HT-29 (cell line): ENCODE data around the gene B3GNT9. TPM values are rescaled to one million over a fixed set of nuclear protein-coding genes. Genes with fewer than 3 reads are reported as not detected.
A peak's percentile ranks its signal among the peaks of the same experiment; 100 is the strongest.
"Not testable (repeated sequence)": the region's sequence is repeated elsewhere in the genome, so short reads cannot be mapped to it uniquely, and the experiment has no call there.

Experiments
- DNase-seq: peaks from one replicate; pipeline ENCODE4 v3.0.0-alpha.2; 2015; ENCODE audit warnings: low spot score
- total RNA-seq: library from RNA; depleted of rRNA; stranded (reverse); fragments of >200 nt; shearing (Covaris generic); gene quantifications from 2 replicates; pipeline ENCODE4 v1.2.3, GENCODE V29; 2014

Gene B3GNT9
- total RNA-seq, 1 experiment from 2014 or later, result 10.7 TPM

DNA sequence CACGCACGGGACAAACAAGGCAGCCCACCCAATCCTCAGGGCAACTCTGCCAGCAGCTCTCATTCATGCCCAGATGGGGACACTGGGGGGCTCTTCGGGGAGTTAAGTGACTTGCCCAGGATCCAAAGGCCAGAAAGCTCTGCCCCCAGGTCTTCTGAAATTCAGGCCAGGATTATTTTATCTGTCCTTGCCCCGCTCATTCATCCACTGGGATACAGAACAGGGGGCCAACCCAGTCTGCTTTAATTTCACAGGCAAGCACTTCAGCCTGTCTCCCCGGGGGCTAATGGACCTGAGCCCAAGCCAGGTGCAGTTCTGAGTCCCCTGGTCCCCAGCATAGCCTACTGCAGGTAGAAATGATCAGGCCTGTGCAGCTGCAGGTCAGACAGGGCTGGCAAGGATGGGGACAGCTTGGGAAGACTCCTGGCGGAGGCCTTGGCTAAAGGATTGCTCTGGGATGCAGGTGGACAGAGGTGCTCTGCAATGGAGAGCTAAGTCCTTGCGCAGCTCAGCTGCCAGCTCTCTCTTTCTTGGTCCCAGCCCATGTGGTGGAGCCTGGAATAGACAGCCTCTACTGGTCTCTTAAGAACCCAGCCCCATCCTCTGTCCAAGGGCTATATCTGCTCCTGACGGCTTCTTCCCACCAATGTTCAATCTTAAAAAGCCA, 766 bp upstream of the B3GNT9 start:
- DNase-seq, result no peak

DNA sequence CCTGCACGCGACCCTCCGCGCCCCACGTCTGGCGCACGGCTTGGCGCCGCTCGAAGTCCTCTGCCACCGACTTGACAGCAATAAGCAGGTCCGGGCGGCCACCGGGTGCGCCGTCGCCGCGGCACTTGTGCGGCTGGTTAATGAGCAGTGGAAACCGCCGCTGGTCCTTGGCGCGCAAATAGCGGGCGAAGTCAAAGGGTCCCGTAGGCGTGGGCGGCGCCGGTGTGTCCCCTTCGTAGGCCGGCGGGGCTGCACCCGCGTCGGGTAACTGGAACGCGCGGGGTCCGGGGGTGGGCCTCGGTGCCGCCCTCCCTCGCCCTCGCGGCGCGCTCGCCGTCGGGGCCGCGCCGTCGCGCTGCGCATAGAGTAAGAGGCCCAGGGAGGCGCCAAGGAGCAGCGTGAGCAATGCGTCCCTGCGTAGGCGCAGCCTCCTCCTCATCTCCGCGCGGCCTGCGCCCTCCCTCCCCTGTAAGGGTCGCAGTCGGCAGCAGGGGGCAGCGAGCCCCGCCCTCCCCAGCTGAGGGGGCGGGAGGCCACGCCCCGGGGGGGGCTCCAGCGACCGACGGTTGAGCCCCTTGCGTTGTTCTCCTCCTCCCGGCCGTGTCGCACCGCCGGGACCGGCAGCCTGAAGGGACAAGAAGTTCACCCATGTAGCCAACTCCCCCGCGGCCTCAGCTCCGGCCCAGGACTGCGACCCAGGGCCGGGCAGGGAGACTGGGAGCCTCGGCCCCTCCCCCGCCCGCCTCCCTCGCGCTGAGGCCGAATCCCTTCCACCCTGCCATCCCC, 558 bp downstream of the B3GNT9 start:
- peak; percentile 46 for DNase-seq

- no peak for DNase-seq
Measured at GRCh38 chr16:67149276-67150046, 1.3 kb downstream of the B3GNT9 start.

- DNase-seq, result no peak
Measured at GRCh38 chr16:67148656-67149275, 2.0 kb downstream of the B3GNT9 start.

GRCh38 chr16:67148221-67148620, 2.6 kb downstream of the B3GNT9 start:
- DNase-seq, result no peak

DNA sequence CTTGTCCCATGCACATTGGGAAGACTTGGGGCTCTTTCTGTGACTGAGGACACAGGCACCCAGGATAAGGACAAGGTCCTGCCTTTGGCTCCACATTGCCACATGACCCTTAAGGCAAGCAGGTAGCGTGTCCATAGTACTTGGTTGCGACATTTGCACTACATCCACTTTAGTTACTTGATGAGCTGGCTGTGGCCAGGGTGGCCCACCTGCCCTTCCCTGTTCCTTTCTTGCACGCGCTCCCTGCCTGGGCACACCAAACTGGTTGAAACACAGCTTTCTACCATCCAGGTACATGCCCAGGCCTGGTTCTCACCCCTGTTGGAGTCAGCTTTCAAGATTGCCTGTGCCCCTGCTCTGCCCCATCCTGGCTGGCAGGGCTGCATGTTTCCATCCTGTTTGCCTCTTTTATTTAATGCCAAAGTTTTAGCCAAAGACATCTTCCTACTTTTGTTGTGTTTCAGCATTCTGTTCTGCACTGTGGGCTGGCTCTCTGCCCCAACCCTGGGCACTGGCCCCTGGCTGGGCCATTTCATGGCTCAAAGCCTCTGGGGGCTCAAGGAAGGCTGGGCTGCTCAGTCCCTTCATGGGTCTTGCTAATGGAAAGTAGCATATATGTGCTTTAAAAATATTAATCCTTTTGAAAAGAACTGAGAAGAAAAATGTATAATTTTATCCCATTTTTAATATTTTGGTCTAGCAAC, 3.2 kb downstream of the B3GNT9 start:
- DNase-seq, result no peak

GRCh38 chr16:67146523-67147357, 4.1 kb downstream of the B3GNT9 start:
- DNase-seq, result no peak

DNA sequence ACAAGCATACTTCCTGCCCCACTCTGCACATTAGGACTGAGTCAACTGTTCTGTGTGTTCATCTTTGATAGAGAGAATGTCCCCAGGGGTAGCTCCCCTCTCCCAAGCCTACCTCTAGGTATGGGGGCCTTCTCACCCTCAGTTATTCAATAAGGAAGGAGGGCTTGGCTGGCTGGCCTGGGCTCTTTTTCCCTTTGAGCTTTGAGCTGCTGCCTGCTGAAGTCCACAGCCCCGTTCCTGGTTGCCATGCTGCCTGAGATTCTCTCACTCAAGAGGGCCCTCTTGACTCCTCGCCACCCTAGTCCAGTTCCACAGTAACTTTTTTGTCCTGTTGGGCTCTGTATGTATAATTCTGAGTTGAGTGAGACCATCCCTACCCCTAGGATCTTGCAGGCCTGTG, 5.1 kb downstream of the B3GNT9 start:
- DNase-seq, result no peak

- no peak for DNase-seq
Measured at GRCh38 chr16:67144943-67145342, 5.9 kb downstream of the B3GNT9 start.

GRCh38 chr16:67142342-67142741, 8.5 kb downstream of the B3GNT9 start:
- DNase-seq, result no peak

DNA sequence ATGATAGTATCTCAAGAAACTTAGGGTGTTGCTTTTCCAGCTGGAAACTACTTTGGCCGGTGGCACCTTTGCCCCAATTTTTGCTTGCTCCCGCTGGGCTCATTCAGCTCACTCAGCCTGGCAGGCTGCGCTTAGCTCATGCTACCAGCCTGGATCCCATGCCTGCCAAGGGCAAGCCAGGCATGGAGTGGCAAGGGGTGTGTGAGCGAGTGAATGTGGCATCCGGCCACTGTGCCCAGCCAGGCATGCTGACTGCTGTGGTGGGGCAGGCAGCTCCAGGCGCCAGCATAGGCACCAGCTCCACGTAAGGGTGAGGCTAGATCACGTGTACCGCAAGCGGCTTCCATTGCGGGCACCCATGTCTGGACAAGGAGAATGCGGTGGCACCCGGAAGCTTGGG, 9.4 kb downstream of the B3GNT9 start:
- DNase-seq, result no peak

- no peak for DNase-seq
Measured at GRCh38 chr16:67137605-67138004, 13.2 kb downstream of the B3GNT9 start.

DNA sequence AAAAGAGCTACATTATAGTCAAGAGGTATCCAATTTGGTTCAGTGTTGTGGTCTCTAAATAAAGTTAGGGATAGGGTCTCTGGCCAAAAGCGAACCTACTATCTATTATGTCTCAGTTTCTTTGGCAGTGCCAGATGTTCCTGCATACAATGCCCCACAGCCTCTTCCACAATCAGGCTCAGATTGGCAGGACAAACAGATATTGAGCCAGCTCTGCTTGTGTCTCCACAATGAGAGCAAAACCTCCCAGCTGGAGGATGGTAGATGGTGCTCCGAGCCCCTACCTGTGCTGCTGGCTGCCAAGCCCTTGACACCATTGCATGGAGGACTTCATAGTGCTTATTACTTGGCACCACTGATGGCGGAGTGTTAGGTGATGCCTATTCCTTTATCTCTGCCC, 21.4 kb downstream of the B3GNT9 start:
- DNase-seq, result no peak

DNA sequence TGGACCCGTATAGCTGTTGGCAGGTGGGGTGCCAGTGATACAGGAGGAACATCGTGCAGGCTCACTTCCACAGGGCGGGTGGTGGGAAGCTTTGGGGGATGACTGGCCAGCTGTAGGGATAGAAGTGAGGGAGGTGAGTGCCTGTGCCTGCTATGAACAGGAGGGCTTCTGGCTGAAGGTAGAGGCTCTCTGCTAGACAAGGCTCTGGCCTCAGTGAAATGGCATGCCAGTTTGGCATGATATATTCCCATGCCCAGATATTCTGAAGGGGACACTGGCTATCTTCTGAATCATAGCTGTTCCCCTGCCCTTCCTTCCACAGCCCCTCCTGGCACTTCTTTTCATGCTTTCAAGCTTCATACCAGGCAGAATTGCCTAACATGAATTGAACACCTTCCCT, 21.9 kb downstream of the B3GNT9 start:
- no peak for DNase-seq

DNA sequence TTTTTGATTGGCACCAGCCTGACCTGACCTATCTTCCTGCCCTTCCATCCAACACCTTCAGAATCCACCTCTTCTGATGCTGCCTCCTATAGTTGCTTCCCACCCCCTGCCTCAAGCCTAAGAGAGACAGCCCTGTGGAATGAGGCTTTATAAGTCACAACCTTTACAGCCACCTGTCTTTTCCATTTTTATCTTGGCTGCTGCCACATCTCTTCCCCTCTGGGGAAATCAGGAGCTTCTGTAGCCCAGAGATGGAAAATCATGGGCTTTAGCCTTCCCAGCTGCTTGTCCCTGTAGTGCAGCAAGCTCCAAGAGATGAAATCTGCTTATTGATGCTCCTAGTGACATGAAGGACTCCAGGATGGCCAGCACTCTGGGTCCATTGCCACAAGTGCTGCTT, 22.4 kb downstream of the B3GNT9 start:
- DNase-seq, result no peak

DNA sequence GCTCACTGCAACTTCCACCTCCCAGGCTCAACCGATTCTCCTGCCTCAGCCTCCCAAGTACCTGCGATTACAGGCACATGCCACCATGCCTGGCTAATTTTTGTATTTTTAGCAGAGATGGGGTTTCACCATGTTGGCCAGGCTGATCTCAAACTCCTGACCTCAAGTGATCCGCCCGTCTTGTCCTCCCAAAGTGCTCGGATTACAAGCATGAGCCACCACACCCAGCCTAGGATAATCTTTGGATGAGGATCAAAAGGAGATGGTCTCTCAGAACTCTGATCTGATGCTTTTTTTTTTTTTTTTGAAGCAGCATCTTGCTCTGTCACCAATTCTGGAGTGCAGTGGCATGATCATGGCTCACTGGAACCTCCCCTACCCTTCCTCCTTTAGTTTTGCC, 28.0 kb downstream of the B3GNT9 start:
- DNase-seq, result not testable (repeated sequence)

- no peak for DNase-seq
Measured at GRCh38 chr16:67120025-67120424, 30.8 kb downstream of the B3GNT9 start.

- DNase-seq, result no peak
Measured at GRCh38 chr16:67117716-67118115, 33.1 kb downstream of the B3GNT9 start.

GRCh38 chr16:67116388-67117311, 34.1 kb downstream of the B3GNT9 start:
- no peak for DNase-seq
